HCT116 (cell line): ENCODE results near the gene NOXA1. TPM values are rescaled to one million over a fixed set of nuclear protein-coding genes. Genes with fewer than 3 reads are reported as not detected.

Experiments used
- ATAC-seq: fragments of 200-7000 bp; cut with Tn5 transposase; 2 replicates; pipeline ENCODE4 v1.9.1; 2020; ENCODE audit warnings: mild to moderate bottlenecking, moderate library complexity
- BruUV-seq: library from RNA; stranded (reverse); fragments of 400-500 nt; replicated peaks from 2 replicates; lab custom pipeline; 2021; lab: Mats Ljungman, UMichigan
- CTCF ChIA-PET: fragments of 300-600 bp; sonication (Branson Sonifier 250); formaldehyde crosslinking; loops from one replicate; lab custom pipeline; 2021; ENCODE audit warnings: antibody characterized with exemption; lab: Charles Lee
- POLR2A ChIA-PET: fragments of 300-600, 350-600 bp; sonication (Branson Sonifier 250); formaldehyde crosslinking; loops from one replicate; lab custom pipeline; 2021; ENCODE audit warnings: antibody characterized with exemption; lab: Charles Lee
- RAD21 ChIA-PET, 2 experiments: fragments of 300-600 bp; sonication (Branson Sonifier 250); formaldehyde crosslinking; loops; one replicate each; lab custom pipeline; 2023; ENCODE audit warnings: low total read pairs in 2 of 2; ENCODE audit not compliant: uncharacterized antibody in 2 of 2, unreplicated experiment in 2 of 2, low non-redundant PET in 1 of 2; lab: Charles Lee
- DNase-seq: peaks from one replicate; pipeline ENCODE4 v3.0.0-alpha.2; 2010; ENCODE audit warnings: low read depth, low spot score
- H2AFZ ChIP-seq: fragments of 200-600 bp; shearing (Covaris generic), sonication (generic); 2 replicates; pipeline ENCODE4 v1.6.1; 2017; ENCODE audit warnings: low read depth, mixed run types, mixed read lengths, antibody characterized with exemption, low read length; ENCODE audit not compliant: poor library complexity, severe bottlenecking
- H3K27ac ChIP-seq: 2 replicates; pipeline ENCODE4 v1.5.1; 2012; ENCODE audit warnings: low read depth, low read length
- H3K27me3 ChIP-seq: fragments of 200-600 bp; sonication (generic); 2 replicates; pipeline ENCODE4 v1.6.1; 2016; ENCODE audit warnings: mixed run types, low read length, mixed read lengths; ENCODE audit not compliant: insufficient read depth
- H3K36me3 ChIP-seq, 2 experiments: fragments of 200-500 bp in 1 of 2; fragments of 200-600 bp in 1 of 2; sonication (Bioruptor generic) in 1 of 2; sonication (generic) in 1 of 2; 2 replicates each; pipeline versions ENCODE4 v1.5.1 to v1.6.1; 2014 to 2016; ENCODE audit warnings: low read length in 2 of 2, inconsistent platforms in 1 of 2, mixed read lengths in 1 of 2, mixed run types in 1 of 2; ENCODE audit not compliant: insufficient read depth in 2 of 2, control insufficient read depth in 1 of 2
- H3K4me1 ChIP-seq, 2 experiments: fragments of 200-600 bp in 1 of 2; sonication (generic) in 1 of 2; 2 replicates each; pipeline versions ENCODE4 v1.5.1 to v1.6.1; 2012 to 2017; ENCODE audit warnings: low read length in 2 of 2, inconsistent platforms in 1 of 2, mild to moderate bottlenecking in 1 of 2, mixed read lengths in 1 of 2, mixed run types in 1 of 2, moderate library complexity in 1 of 2; ENCODE audit not compliant: insufficient read depth in 2 of 2, control insufficient read depth in 1 of 2
- H3K4me2 ChIP-seq: fragments of 200-600 bp; sonication (generic); 2 replicates; pipeline ENCODE4 v1.6.1; 2017; ENCODE audit warnings: mixed run types, low read length, mixed read lengths
- H3K4me3 ChIP-seq, 2 experiments: fragments of 200-600 bp in 1 of 2; sonication (generic) in 1 of 2; replicated peaks in 1 of 2; 2 replicates each; pipeline ENCODE4 v1.5.1; 2011 to 2016; ENCODE audit warnings: low read length in 2 of 2, control low read depth in 1 of 2, low read depth in 1 of 2, mild to moderate bottlenecking in 1 of 2, mixed read lengths in 1 of 2, mixed run types in 1 of 2
- H3K79me2 ChIP-seq: fragments of 200-600 bp; sonication (generic); 2 replicates; pipeline ENCODE4 v1.6.1; 2017; ENCODE audit warnings: mild to moderate bottlenecking, mixed run types, low read length, moderate library complexity, mixed read lengths; ENCODE audit not compliant: insufficient read depth
- H3K9ac ChIP-seq: fragments of 200-600 bp; sonication (generic); 2 replicates; pipeline ENCODE4 v1.6.1; 2016; ENCODE audit warnings: low read length, mixed read lengths
- H3K9me2 ChIP-seq: fragments of 200-600 bp; sonication (generic), shearing (Covaris generic); 2 replicates; pipeline ENCODE4 v1.6.1; 2017; ENCODE audit warnings: mixed run types, mild to moderate bottlenecking, moderate library complexity; ENCODE audit not compliant: insufficient read depth
- H3K9me3 ChIP-seq, 2 experiments: fragments of 200-500 bp in 1 of 2; fragments of 200-600 bp in 1 of 2; sonication (Bioruptor generic) in 1 of 2; sonication (generic) in 1 of 2; 2 replicates each; pipeline ENCODE4 v1.6.1; 2014 to 2017; ENCODE audit warnings: low read length in 2 of 2, mixed read lengths in 2 of 2, inconsistent platforms in 1 of 2, low read depth in 1 of 2, mild to moderate bottlenecking in 1 of 2, mixed run types in 1 of 2, moderate library complexity in 1 of 2; ENCODE audit not compliant: control insufficient read depth in 1 of 2, insufficient read depth in 1 of 2
- H4K20me1 ChIP-seq: fragments of 200-600 bp; sonication (generic), shearing (Covaris generic); 2 replicates; pipeline ENCODE4 v1.6.1; 2017; ENCODE audit warnings: mixed run types, mild to moderate bottlenecking, moderate library complexity; ENCODE audit not compliant: insufficient read depth
- EZH2phosphoT487 ChIP-seq: fragments of 200-600 bp; IDR thresholded peaks from 2 replicates; pipeline ENCODE4 v1.6.1; 2018; ENCODE audit warnings: antibody characterized with exemption, borderline replicate concordance
- POLR2A ChIP-seq: IDR thresholded peaks from 2 replicates; pipeline ENCODE4 v1.7.0; 2011; ENCODE audit warnings: borderline replicate concordance; ENCODE audit not compliant: insufficient read depth, insufficient read length; ENCODE audit errors: extremely low read depth
- RAD21 ChIP-seq: IDR thresholded peaks from 2 replicates; pipeline ENCODE4 v1.6.1; 2012; ENCODE audit warnings: low read depth, mild to moderate bottlenecking
- intact Hi-C: fragments of 100-400 bp; cut with micrococcal nuclease; formaldehyde crosslinking; loops from 2 replicates; pipeline ENCODE4 v1.10.0; 2022
- total RNA-seq: library from RNA; stranded (reverse); gene quantifications from one replicate; pipeline ENCODE4 v1.2.1, GENCODE V29; 2021; ENCODE audit not compliant: unreplicated experiment
- TF ChIP-seq, protein P1 (sequence below), 3 experiments: fragments of 200-600 bp in 1 of 3; sonication (generic) in 1 of 3; IDR thresholded peaks in 2 of 3; conservative IDR thresholded peaks in 1 of 3; 2 replicates each; pipeline ENCODE4 v1.5.1; 2012 to 2017; ENCODE audit warnings: low read depth in 2 of 3, low read length in 2 of 3, antibody characterized with exemption in 1 of 3, borderline replicate concordance in 1 of 3, control low read depth in 1 of 3, mild to moderate bottlenecking in 1 of 3, mixed read lengths in 1 of 3, mixed run types in 1 of 3, moderate library complexity in 1 of 3; ENCODE audit not compliant: insufficient read depth in 1 of 3
- TF ChIP-seq, protein P2 (sequence below): IDR thresholded peaks from 2 replicates; pipeline ENCODE4 v1.6.1; 2012
- TF ChIP-seq, protein P3 (sequence below): IDR thresholded peaks from 2 replicates; pipeline ENCODE4 v1.6.1; 2012

NOXA1 gene
- total RNA-seq, 1 experiment from 2014 or later, result 13.2 TPM

DNA sequence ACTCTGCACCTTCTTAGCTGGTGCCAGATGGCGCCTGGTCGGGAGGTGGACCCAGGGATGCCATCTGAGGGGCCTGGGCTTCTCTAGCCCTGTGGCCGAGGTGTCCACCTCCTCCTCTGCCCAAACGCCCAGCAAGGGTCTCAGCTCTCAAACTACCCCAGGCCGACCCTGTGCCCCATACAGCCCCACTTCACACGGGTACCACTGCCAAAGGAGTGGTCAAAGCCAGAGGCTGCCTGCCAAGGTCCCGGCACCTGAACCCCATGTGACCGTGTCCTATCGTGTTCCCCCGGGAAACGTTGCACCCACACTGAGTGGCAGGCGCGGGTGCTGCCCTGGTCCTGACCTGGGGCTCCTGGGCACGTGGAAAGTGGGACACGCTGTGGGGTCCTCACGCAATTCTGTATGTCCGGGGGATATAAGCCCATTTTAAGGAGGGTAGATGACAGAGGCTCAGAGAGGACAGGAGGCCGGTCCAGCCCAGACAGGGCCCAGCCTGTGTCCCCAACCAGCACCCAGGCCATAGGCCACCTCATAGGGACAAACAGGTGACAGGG lies 16.0 kb downstream of the NOXA1 start (continued):
- TF ChIP-seq, protein P1, sequence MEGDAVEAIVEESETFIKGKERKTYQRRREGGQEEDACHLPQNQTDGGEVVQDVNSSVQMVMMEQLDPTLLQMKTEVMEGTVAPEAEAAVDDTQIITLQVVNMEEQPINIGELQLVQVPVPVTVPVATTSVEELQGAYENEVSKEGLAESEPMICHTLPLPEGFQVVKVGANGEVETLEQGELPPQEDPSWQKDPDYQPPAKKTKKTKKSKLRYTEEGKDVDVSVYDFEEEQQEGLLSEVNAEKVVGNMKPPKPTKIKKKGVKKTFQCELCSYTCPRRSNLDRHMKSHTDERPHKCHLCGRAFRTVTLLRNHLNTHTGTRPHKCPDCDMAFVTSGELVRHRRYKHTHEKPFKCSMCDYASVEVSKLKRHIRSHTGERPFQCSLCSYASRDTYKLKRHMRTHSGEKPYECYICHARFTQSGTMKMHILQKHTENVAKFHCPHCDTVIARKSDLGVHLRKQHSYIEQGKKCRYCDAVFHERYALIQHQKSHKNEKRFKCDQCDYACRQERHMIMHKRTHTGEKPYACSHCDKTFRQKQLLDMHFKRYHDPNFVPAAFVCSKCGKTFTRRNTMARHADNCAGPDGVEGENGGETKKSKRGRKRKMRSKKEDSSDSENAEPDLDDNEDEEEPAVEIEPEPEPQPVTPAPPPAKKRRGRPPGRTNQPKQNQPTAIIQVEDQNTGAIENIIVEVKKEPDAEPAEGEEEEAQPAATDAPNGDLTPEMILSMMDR (IDR thresholded peaks at IDR 0.05 in 2 of 3, conservative IDR thresholded peaks at IDR 0.05 in 1 of 3; ENCODE audit: borderline replicate concordance in 1 of 3, insufficient read depth in 1 of 3, low read depth in 2 of 3, low read length in 2 of 3), result no peak
- no peak for TF ChIP-seq EZH2phosphoT487
- TF ChIP-seq RAD21, result no peak

DNA sequence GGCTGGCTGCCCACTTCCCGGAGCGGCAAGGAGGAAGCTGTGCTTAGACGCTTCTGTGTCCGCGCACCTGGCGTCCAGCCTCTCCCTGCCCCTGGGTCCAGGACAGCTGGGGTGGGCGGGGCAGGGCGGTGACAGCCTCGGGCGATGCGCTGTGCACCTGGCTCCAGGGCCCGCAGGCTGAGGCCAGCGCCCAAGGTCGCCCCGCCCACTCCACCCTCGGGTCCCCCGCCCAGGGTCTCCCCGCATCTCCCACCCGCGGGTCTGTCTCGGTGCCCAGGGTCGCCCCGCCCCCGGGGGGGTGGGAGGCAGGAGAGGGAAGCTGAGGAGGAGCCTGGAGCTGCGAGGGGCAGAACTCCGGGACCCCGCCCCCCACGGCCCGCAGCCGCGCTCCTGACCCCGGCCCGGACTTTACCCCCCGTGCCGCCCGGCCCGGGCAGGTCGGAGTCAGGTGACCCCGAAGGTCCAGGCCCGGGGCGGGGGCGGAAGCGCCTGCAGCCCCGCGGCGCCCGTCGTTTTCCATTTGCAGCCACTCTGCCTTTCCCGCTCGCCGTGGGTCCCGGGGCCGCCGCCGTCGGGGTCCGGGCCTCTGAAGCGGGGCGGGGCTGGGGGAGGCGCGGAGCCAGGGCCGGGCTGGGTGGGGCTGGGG lies 18.2 kb downstream of the NOXA1 start, which contains the start of gene ENTPD8:
ENTPD8 (minus strand) TSS at position 69 of the 646 bp plus-strand sequence. CDS start 3,072 bp downstream, outside the sequence.
- RAD21 ChIA-PET, result interaction anchor here in 1 of 2 experiments (0.7 kb wide), 1 partner anchor 19 kb away, joined by 3 read pairs; the partner anchor contains the start of gene EXD3
- Histone ChIP-seq H3K36me3 (no peaks in the 10 kb centered on the region), H2AFZ (peak within 1 kb of the TSS; percentile 97), H3K4me1 (peaks cover 26 to 47% of the 10 kb centered on the region in 2 experiments), H4K20me1 (no peaks in the 10 kb centered on the region), H3K9me3 (no peaks in the 10 kb centered on the region), H3K4me2 (peak within 1 kb of the TSS; percentile 89), H3K27ac (peak within 1 kb of the TSS; percentile 45; the same call in 1 of the 2 replicates), H3K27me3 (no peaks in the 10 kb centered on the region), H3K9me2 (no peaks in the 10 kb centered on the region), H3K79me2 (no peaks in the 10 kb centered on the region), H3K4me3 (peak within 1 kb of the TSS; percentile 35 to 57), H3K9ac (peak within 1 kb of the TSS; percentile 23; the same call in 1 of the 2 replicates)
- ATAC-seq (peak; percentile 83), DNase-seq (no peak)
- POLR2A ChIA-PET, result interaction anchor here (0.6 to 1.2 kb wide), 6 partner anchors 9 to 201 kb away, joined by 3 to 4 read pairs (median 3); partner anchors contain the start of genes NSMF and TUBB4B
- intact Hi-C loops, result no loop called here
- BruUV-seq, result no TSS peak
- CTCF ChIA-PET, result interaction anchor here (1.5 kb wide), 1 partner anchor 18 kb away, joined by 10 read pairs; the partner anchor contains the start of genes EXD3 and NOXA1
- TF ChIP-seq, protein P2, sequence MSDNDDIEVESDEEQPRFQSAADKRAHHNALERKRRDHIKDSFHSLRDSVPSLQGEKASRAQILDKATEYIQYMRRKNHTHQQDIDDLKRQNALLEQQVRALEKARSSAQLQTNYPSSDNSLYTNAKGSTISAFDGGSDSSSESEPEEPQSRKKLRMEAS, result 0 out of 2 replicates have a peak, but pooled peaks have one; percentile 16
- TF ChIP-seq, protein P3, sequence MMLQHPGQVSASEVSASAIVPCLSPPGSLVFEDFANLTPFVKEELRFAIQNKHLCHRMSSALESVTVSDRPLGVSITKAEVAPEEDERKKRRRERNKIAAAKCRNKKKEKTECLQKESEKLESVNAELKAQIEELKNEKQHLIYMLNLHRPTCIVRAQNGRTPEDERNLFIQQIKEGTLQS, result no peak
- no peak for TF ChIP-seq POLR2A
